HG02678 (cell line): ENCODE results near the gene KRTDAP.
"Not testable (repeated sequence)": the region's sequence is repeated elsewhere in the genome, so short reads cannot be mapped to it uniquely, and the experiment has no call there.

Source experiments
- ATAC-seq: cut with Tn5 transposase; IDR thresholded peaks from one replicate; pipeline ENCODE4 v1.9.1; 2021; ENCODE audit warnings: mild to moderate bottlenecking, moderate library complexity; ENCODE audit not compliant: unreplicated experiment

The KRTDAP gene

GRCh38 chr19:35487656-35488182 is 2.5 kb downstream of the KRTDAP start:
- no peak for ATAC-seq

- no peak for ATAC-seq
Observed at GRCh38 chr19:35486268-35486708, 4.0 kb downstream of the KRTDAP start.

- no peak for ATAC-seq
Observed at GRCh38 chr19:35484252-35485036, 5.8 kb downstream of the KRTDAP start.

GRCh38 chr19:35483089-35483488 is 7.2 kb downstream of the KRTDAP start:
- no peak for ATAC-seq

- no peak for ATAC-seq
Observed at GRCh38 chr19:35478794-35479677, 11.2 kb downstream of the KRTDAP start.

- ATAC-seq: no peak
Observed at GRCh38 chr19:35476149-35476548, 14.1 kb downstream of the KRTDAP start.

- ATAC-seq: not testable (repeated sequence)
Observed at GRCh38 chr19:35474594-35474993, 15.7 kb downstream of the KRTDAP start.

- ATAC-seq: no peak
Observed at GRCh38 chr19:35474104-35474503, 16.2 kb downstream of the KRTDAP start.

- ATAC-seq: no peak
Observed at GRCh38 chr19:35471946-35472345, 18.3 kb downstream of the KRTDAP start.

- not testable (repeated sequence) for ATAC-seq
Observed at GRCh38 chr19:35471075-35471474, 19.2 kb downstream of the KRTDAP start.

- no peak for ATAC-seq
Observed at GRCh38 chr19:35470128-35470527, 20.1 kb downstream of the KRTDAP start.

- peak; percentile 77 for ATAC-seq
Observed at GRCh38 chr19:35468637-35469036, 21.6 kb downstream of the KRTDAP start.

- no peak for ATAC-seq
Observed at GRCh38 chr19:35466259-35466658, 24.0 kb downstream of the KRTDAP start.

GRCh38 chr19:35462956-35463355 is 27.3 kb downstream of the KRTDAP start:
- not testable (repeated sequence) for ATAC-seq

GRCh38 chr19:35462476-35462953 is 27.7 kb downstream of the KRTDAP start:
- ATAC-seq: peak; percentile 58

- not testable (repeated sequence) for ATAC-seq
Observed at GRCh38 chr19:35461788-35462187, 28.5 kb downstream of the KRTDAP start.

GRCh38 chr19:35461060-35461459 is 29.2 kb downstream of the KRTDAP start:
- ATAC-seq: no peak

- ATAC-seq: no peak
Observed at GRCh38 chr19:35460608-35461007, 29.7 kb downstream of the KRTDAP start.

- ATAC-seq: no peak
Observed at GRCh38 chr19:35459414-35460082, 30.7 kb downstream of the KRTDAP start.

- peak; percentile 56 for ATAC-seq
Observed at GRCh38 chr19:35458731-35459391, 31.4 kb downstream of the KRTDAP start.
